A673 (cell line): Measurements from ENCODE around the gene PPP1R12A.

Experiments used
- CTCF ChIP-seq: fragments of 300-800, 200-600 bp; sonication (generic); conservative IDR thresholded peaks from 2 replicates; pipeline ENCODE4 v1.5.1; 2017; ENCODE audit warnings: low read depth, mild to moderate bottlenecking, antibody characterized with exemption, low read length, moderate library complexity, mixed read lengths
- EZH2 ChIP-seq: fragments of 200-600 bp; sonication (generic); IDR thresholded peaks from 2 replicates; pipeline ENCODE4 v1.6.1; 2017; ENCODE audit warnings: borderline replicate concordance, low read depth, mild to moderate bottlenecking, mixed read lengths, antibody characterized with exemption, low read length; ENCODE audit not compliant: poor library complexity, severe bottlenecking

- TF ChIP-seq CTCF = no peak
- TF ChIP-seq EZH2 = no peak
These were observed 1.2 kb downstream of the PPP1R12A start for GRCh38 chr12:79933532-79934264.
